ENCODE results near the gene BGN.

Gene BGN

GRCh38 chrX:153530411-153531129 is 35.8 kb downstream of the BGN start:
- DNase-seq (ENCODE audit: low spot score), result no peak

- DNase-seq (ENCODE audit: low spot score), result no peak
Observed at GRCh38 chrX:153533091-153533490, 38.3 kb downstream of the BGN start.

GRCh38 chrX:153537080-153537479 is 42.3 kb downstream of the BGN start:
- no peak for DNase-seq (ENCODE audit: low spot score)

- no peak for DNase-seq (ENCODE audit: low spot score)
Observed at GRCh38 chrX:153537526-153538295, 42.9 kb downstream of the BGN start.

- no peak for DNase-seq (ENCODE audit: low spot score)
Observed at GRCh38 chrX:153538424-153538823, 43.6 kb downstream of the BGN start.

GRCh38 chrX:153539171-153539978 is 44.6 kb downstream of the BGN start:
- DNase-seq (ENCODE audit: low spot score), result peak; percentile 45

GRCh38 chrX:153539979-153540358 is 45.2 kb downstream of the BGN start:
- no peak for DNase-seq (ENCODE audit: low spot score)

GRCh38 chrX:153544727-153545126 is 49.9 kb downstream of the BGN start:
- no peak for DNase-seq (ENCODE audit: low spot score)

- no peak for DNase-seq (ENCODE audit: low spot score)
Observed at GRCh38 chrX:153546386-153546785, 51.6 kb downstream of the BGN start.

- no peak for DNase-seq (ENCODE audit: low spot score)
Observed at GRCh38 chrX:153547195-153547594, 52.4 kb downstream of the BGN start.

- no peak for DNase-seq (ENCODE audit: low spot score)
Observed at GRCh38 chrX:153549231-153549630, 54.5 kb downstream of the BGN start.

GRCh38 chrX:153549807-153550206 is 55.0 kb downstream of the BGN start:
- DNase-seq (ENCODE audit: low spot score), result no peak

GRCh38 chrX:153551135-153551534 is 56.4 kb downstream of the BGN start:
- DNase-seq (ENCODE audit: low spot score), result no peak

GRCh38 chrX:153554519-153555167 is 59.9 kb downstream of the BGN start:
- DNase-seq (ENCODE audit: low spot score), result peak; percentile 34

- no peak for DNase-seq (ENCODE audit: low spot score)
Observed at GRCh38 chrX:153556767-153557166, 62.0 kb downstream of the BGN start.

- DNase-seq (ENCODE audit: low spot score), result no peak
Observed at GRCh38 chrX:153557618-153558355, 63.0 kb downstream of the BGN start.
